Middle frontal gyrus (tissue), 1 donor: ENCODE results near the gene DPYD.

Experiments
- DNase-seq: peaks from one replicate; pipeline ENCODE4 v3.0.0-alpha.2; 2015; ENCODE audit warnings: low spot score; ENCODE audit errors: extremely low spot score

DPYD gene

DNA sequence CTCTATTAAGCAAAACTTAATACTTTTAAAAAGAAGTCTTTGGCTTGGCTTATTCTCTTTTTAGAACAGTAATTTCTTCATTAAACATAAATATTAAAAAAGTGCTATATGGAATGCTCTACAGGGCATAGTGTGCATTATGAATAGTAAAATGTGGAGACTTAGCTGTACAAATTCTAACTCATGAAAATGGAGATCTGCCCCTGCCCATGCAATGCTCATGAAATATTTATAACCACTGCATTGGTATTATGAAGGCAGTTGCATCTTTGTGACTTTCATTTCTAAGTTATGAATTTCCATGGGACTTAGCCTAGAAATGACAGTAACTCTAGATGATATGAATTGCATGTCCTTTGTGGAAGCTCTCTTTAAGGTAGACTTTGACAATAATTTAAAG is 613.3 kb downstream of the DPYD start:
- DNase-seq: no peak

DNA sequence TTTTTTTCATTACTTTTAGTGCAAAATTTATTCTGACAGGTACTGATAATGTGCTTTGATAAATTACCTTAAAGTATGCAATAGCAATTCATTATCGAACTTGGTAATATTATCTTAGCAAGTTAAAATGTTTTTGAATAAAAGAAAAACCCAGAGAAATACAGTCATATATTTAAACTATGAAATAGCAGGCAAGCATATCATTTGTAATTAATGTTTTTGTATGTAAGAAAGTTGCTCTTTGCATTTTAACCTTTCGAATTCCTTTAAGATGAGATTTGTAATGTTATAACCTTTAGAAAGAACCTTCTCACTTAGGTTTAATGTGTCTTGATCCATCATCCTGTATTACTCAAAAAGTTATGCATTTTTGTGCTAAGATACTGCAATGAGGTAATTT is 613.7 kb downstream of the DPYD start:
- DNase-seq: no peak

DNA sequence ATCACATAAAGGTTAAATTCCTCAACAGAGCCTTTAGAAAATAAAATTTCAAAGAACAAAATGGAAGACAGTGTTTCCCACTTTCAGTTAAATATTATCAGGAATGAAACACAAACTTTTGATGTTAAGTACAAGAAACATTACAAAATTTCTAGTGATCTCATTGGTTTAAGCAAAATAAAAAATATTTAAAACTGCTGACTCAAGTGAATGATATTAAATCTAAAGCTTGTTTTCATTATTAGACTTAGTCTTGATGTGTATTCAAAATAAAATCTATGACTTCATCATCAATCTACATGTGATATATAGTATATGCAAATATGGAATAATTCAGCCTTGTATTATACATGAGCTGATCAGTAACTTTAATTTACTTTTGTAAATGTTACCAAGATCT is 614.3 kb downstream of the DPYD start:
- no peak for DNase-seq

GRCh38 chr1:97304366-97304765 is 616.5 kb downstream of the DPYD start:
- DNase-seq: no peak

DNA sequence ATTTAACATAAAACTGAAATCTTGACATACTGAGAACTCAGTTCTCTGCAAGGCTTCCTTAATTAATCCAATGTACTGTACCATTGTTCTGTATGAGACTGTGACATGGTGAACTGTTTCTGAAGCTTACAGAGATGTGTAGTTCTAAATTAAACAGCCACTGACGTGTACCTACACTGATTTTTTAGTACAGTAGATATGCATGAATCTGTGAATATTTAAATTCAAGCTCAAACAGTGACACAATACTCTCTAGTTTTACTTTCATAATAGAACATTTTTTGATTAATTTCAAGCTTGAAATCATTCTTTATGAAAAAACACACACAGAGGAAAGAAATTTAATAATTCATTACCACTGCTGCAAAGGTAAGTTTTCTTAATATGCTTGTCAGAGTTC is 621.9 kb downstream of the DPYD start:
- DNase-seq: no peak

GRCh38 chr1:97297611-97298010 is 623.2 kb downstream of the DPYD start:
- DNase-seq: no peak

GRCh38 chr1:97281962-97282361 is 638.9 kb downstream of the DPYD start:
- no peak for DNase-seq

GRCh38 chr1:97277891-97278654 is 642.8 kb downstream of the DPYD start:
- DNase-seq: no peak

GRCh38 chr1:97271916-97272788 is 648.7 kb downstream of the DPYD start:
- DNase-seq: no peak

GRCh38 chr1:97270508-97271307 is 650.1 kb downstream of the DPYD start:
- no peak for DNase-seq

GRCh38 chr1:97265630-97266029 is 655.2 kb downstream of the DPYD start:
- DNase-seq: no peak

DNA sequence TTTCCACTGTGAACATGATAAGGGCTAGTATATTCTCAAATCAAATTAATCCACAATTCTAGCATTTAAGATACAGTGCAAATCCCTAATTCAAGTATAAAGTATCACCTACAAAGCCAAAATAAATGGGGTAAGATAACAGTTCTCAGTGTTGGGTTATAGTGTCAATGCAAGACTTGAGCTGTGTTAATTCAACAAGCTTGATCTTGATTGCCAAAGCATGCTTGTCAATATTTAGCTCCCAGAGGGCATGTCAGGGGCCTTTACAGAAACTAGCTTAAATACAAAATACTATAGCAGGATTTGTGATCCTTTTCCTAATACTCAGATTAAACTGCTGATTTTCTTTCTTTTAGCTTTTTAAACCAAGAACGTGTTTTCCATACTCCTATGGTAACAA is 658.0 kb downstream of the DPYD start:
- DNase-seq: no peak

GRCh38 chr1:97258597-97258996 is 662.2 kb downstream of the DPYD start:
- no peak for DNase-seq

GRCh38 chr1:97254731-97255463 is 665.9 kb downstream of the DPYD start:
- DNase-seq: no peak

GRCh38 chr1:97252925-97253324 is 667.9 kb downstream of the DPYD start:
- DNase-seq: no peak

GRCh38 chr1:97252076-97252475 is 668.8 kb downstream of the DPYD start:
- DNase-seq: no peak

GRCh38 chr1:97247196-97247595 is 673.6 kb downstream of the DPYD start:
- no peak for DNase-seq

DNA sequence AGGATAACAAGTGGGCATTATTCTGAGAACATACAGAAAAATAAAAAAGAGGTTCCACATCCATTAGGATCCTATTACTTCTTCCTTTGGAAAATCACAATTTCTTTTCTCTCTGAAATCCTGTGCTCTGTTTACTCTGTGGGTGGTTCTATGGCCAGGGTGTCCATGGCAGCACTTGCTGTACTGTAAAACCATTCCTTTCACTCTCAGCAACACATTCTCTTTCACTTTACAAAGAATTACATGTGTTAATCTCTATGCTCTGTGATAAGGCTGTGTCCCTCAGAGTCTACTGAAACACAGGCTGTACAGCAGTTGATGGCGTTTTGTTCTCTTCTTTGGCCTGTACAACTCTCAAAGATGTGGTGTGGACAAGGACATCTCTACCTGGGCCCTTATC is 675.2 kb downstream of the DPYD start:
- no peak for DNase-seq

DNA sequence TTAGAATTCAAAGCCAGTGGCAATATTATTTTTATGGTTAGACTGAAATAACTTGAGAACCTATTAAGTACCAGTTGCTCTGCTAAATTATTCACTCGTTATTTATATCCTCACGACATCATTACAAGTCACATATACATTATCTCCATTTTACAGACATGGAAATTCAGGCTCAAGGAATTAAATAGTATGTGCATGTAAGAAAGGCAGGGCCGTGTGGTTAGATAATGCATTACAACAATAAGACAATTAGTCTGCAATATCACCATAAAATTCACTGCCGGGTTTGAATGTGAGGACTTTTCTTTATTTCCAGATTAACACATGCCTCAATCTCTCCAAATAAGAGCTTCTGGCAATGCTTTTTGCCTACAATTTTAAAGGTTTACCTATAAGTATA is 675.8 kb downstream of the DPYD start:
- DNase-seq: no peak

DNA sequence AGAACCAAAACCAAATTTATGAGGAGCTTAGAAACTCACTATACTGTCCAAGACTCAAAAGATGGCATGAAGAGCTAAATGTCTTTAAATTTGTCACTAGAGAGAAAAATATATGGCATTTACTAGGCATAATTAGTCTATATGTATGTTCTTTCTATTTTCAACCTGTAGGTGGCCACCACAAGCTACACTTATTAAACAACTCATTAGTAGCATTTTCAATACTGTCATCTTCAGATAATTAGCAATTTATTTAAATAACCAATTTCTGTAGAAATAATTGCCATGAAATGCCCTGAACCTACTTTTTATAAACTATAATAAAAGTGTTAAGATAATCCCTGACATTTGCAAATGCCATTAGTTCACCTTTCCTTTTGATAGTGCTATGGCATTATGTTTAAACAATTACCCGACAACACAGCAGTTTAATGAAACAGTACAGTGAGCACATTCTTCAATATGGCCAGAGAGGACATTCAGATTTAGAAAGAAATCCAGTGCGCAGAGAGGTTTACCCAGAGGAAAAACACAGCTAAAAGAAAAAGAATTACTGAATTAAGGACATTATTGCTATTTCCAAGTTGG is 676.8 kb downstream of the DPYD start:
- DNase-seq: no peak

GRCh38 chr1:97238816-97239215 is 682.0 kb downstream of the DPYD start:
- DNase-seq: no peak
